Measurements from ENCODE around the gene RBM46. TPM values are rescaled to one million over a fixed set of nuclear protein-coding genes. Genes with fewer than 3 reads are reported as not detected.
"Not testable (repeated sequence)": the region's sequence is repeated elsewhere in the genome, so short reads cannot be mapped to it uniquely, and the experiment has no call there.

The RBM46 gene
- total RNA-seq, 1 donor from 2014 or later = not detected

- DNase-seq (ENCODE audit: low read depth in 2 of 2) = no peak
Observed at GRCh38 chr4:154836030-154836429, 55.0 kb downstream of the RBM46 start.

DNA sequence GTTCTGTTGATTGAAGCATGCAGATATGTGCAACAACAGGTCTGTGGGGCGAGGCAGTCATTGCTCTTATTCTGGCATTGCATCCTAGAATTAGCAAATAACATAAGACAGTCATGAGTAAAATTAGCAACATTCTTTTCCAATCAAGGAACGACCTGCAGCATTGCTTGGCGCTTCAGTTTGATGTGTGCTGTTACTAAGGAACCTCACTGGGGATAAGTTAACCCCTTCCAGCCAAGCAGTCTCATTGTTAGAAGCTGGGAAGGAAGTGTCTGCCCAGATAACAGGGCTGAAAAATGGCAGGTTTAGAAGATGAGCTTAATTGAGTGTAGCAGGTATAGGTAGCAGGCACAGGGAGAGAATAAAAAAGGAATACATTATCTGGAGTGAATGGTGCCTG, 55.4 kb downstream of the RBM46 start:
- no peak for DNase-seq (ENCODE audit: low read depth in 2 of 2)

DNA sequence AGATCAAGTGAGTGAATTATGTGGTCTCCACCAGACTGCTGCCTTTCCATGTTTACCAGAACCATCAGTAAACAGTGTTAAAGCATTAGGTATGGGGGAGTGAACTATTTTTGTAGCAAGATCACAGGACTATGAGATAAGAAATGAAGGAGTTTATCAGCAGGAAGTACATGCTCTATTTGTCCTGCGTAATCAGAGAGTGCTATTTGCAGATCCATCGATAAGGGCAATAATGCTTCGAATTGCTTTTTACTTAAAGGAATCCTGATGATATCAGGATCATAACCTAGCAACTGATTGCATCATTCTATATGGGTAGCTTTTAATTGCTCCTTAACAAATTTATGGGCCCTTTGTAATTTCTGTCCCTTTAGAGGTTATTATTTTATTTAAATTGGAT, 57.1 kb downstream of the RBM46 start:
- DNase-seq (ENCODE audit: low read depth in 2 of 2) = no peak

DNA sequence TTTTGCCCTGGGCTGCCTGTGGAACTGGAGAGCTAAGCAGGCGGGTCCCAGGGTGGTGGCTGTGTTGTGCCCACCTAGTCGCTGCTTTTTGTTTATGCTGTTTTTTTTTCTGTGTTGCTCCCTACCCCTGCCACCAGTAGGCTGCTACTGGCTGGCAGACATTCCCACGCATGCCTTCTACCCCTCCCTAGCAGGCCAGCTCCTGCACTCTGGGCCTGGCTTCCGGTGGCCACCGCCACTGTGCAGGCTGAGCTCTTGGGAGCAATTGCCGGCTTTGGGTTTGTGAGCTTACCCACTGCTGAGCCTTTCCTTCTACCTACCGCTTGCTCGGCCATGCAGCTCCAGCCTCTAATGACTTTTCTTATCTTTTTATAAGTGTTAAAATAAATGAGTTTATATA, 57.6 kb downstream of the RBM46 start:
- DNase-seq (ENCODE audit: low read depth in 2 of 2) = no peak

- DNase-seq (ENCODE audit: low read depth in 2 of 2) = peak in 1 of 2 donors; percentile 10
Observed at GRCh38 chr4:154854362-154854761, 73.3 kb downstream of the RBM46 start.

DNA sequence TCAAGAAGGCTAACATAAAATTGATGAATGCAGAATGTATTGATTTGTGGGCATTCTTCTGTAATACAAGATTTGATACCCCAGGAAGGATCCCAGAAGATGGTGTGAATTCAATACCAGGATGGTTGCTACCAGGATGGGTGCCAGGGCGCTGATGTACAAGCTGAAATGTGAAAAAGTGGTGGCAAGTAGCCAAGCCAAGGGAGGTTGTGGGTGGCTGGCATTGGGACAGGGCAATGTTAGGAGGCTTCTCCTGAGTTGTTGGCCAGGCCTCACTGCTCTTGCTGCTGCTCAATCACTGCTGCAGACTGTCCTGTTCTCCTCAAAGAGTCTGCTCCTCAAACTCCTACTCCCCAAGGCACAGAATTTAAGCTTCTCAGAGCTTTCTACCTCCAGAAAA, 77.1 kb downstream of the RBM46 start:
- no peak for DNase-seq (ENCODE audit: low read depth in 2 of 2)

GRCh38 chr4:154868414-154869194, 87.5 kb downstream of the RBM46 start:
- no peak for DNase-seq (ENCODE audit: low read depth in 2 of 2)

DNA sequence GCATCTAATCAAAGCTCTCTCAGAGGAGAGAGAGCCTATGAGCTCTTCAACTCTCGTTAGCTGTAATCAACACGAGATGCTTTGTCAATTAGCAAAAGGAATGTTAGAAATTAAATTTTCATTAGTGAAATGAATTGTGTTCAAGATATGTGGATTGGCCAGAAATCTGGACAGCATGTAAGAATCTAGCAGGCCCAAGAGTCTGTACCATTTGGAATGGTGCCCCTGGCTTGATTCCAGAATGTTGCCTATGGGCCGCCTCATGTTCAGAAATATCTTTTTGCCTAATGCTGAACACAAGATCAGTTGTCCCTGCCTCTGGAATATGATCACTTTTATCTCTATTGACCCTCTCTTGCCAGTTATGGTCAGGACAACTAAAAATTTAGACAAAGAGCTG, 88.2 kb downstream of the RBM46 start:
- DNase-seq (ENCODE audit: low read depth in 2 of 2) = no peak

GRCh38 chr4:154872198-154872597, 91.1 kb downstream of the RBM46 start:
- DNase-seq (ENCODE audit: low read depth in 2 of 2) = no peak

DNA sequence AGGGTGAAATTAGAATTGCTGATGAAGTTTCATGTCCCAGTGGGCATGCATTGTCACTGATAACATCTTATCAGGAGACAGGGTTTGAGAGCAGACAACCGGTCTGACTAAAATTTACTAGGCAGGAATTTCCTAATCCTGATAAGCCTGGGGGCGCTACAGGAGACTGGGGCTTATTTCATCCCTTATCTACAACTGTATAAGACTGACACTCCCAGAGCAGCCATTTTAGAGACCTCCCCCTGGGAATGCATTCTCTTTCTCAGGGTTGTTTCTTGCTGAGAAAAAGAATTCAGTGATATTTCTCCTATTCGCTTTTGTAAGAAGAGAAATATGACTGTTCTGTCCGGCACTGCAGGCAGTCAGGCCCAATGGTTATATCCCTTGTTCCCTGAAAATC, 93.0 kb downstream of the RBM46 start:
- not testable (repeated sequence) for DNase-seq (ENCODE audit: low read depth in 2 of 2)

GRCh38 chr4:154877110-154877760, 96.2 kb downstream of the RBM46 start:
- DNase-seq (ENCODE audit: low read depth in 2 of 2) = peak; percentile 16 to 29

Other genes with a start within 250 kb of the RBM46 start
- gene PLRG1, start 230.9 kb upstream of the RBM46 start, total RNA-seq = 40.8 and 46.6 TPM in 2 replicates
- not detected in 2 replicates for gene FGB, start 218.3 kb upstream of the RBM46 start, total RNA-seq
- gene FGA, start 190.5 kb upstream of the RBM46 start, total RNA-seq = not detected in 2 replicates
- gene FGG, start 168.6 kb upstream of the RBM46 start, total RNA-seq = not detected in 2 replicates
- gene LRAT, start 37.3 kb upstream of the RBM46 start, total RNA-seq = not detected in 2 replicates

Data from lung microvascular endothelial cell (primary cell).